HCT116 (cell line): ENCODE measurements around the gene TNRC6C. TPM values are rescaled to one million over a fixed set of nuclear protein-coding genes. Genes with fewer than 3 reads are reported as not detected.

Experiments used
- ATAC-seq: fragments of 200-7000 bp; cut with Tn5 transposase; 2 replicates; pipeline ENCODE4 v1.9.1; 2020; ENCODE audit warnings: mild to moderate bottlenecking, moderate library complexity
- BruUV-seq: library from RNA; stranded (reverse); fragments of 400-500 nt; replicated peaks from 2 replicates; lab custom pipeline; 2021; lab: Mats Ljungman, UMichigan
- CTCF ChIA-PET: fragments of 300-600 bp; sonication (Branson Sonifier 250); formaldehyde crosslinking; loops from one replicate; lab custom pipeline; 2021; ENCODE audit warnings: antibody characterized with exemption; lab: Charles Lee
- POLR2A ChIA-PET: fragments of 300-600, 350-600 bp; sonication (Branson Sonifier 250); formaldehyde crosslinking; loops from one replicate; lab custom pipeline; 2021; ENCODE audit warnings: antibody characterized with exemption; lab: Charles Lee
- RAD21 ChIA-PET, 2 experiments: fragments of 300-600 bp; sonication (Branson Sonifier 250); formaldehyde crosslinking; loops; one replicate each; lab custom pipeline; 2023; ENCODE audit warnings: low total read pairs in 2 of 2; ENCODE audit not compliant: uncharacterized antibody in 2 of 2, unreplicated experiment in 2 of 2, low non-redundant PET in 1 of 2; lab: Charles Lee
- DNase-seq: peaks from one replicate; pipeline ENCODE4 v3.0.0-alpha.2; 2010; ENCODE audit warnings: low read depth, low spot score
- H2AFZ ChIP-seq: fragments of 200-600 bp; shearing (Covaris generic), sonication (generic); 2 replicates; pipeline ENCODE4 v1.6.1; 2017; ENCODE audit warnings: low read depth, mixed run types, mixed read lengths, antibody characterized with exemption, low read length; ENCODE audit not compliant: poor library complexity, severe bottlenecking
- H3K27ac ChIP-seq: 2 replicates; pipeline ENCODE4 v1.5.1; 2012; ENCODE audit warnings: low read depth, low read length
- H3K27me3 ChIP-seq: fragments of 200-600 bp; sonication (generic); 2 replicates; pipeline ENCODE4 v1.6.1; 2016; ENCODE audit warnings: mixed run types, low read length, mixed read lengths; ENCODE audit not compliant: insufficient read depth
- H3K36me3 ChIP-seq, 2 experiments: fragments of 200-500 bp in 1 of 2; fragments of 200-600 bp in 1 of 2; sonication (Bioruptor generic) in 1 of 2; sonication (generic) in 1 of 2; 2 replicates each; pipeline versions ENCODE4 v1.5.1 to v1.6.1; 2014 to 2016; ENCODE audit warnings: low read length in 2 of 2, inconsistent platforms in 1 of 2, mixed read lengths in 1 of 2, mixed run types in 1 of 2; ENCODE audit not compliant: insufficient read depth in 2 of 2, control insufficient read depth in 1 of 2
- H3K4me1 ChIP-seq, 2 experiments: fragments of 200-600 bp in 1 of 2; sonication (generic) in 1 of 2; 2 replicates each; pipeline versions ENCODE4 v1.5.1 to v1.6.1; 2012 to 2017; ENCODE audit warnings: low read length in 2 of 2, inconsistent platforms in 1 of 2, mild to moderate bottlenecking in 1 of 2, mixed read lengths in 1 of 2, mixed run types in 1 of 2, moderate library complexity in 1 of 2; ENCODE audit not compliant: insufficient read depth in 2 of 2, control insufficient read depth in 1 of 2
- H3K4me2 ChIP-seq: fragments of 200-600 bp; sonication (generic); 2 replicates; pipeline ENCODE4 v1.6.1; 2017; ENCODE audit warnings: mixed run types, low read length, mixed read lengths
- H3K4me3 ChIP-seq, 2 experiments: fragments of 200-600 bp in 1 of 2; sonication (generic) in 1 of 2; replicated peaks in 1 of 2; 2 replicates each; pipeline ENCODE4 v1.5.1; 2011 to 2016; ENCODE audit warnings: low read length in 2 of 2, control low read depth in 1 of 2, low read depth in 1 of 2, mild to moderate bottlenecking in 1 of 2, mixed read lengths in 1 of 2, mixed run types in 1 of 2
- H3K79me2 ChIP-seq: fragments of 200-600 bp; sonication (generic); 2 replicates; pipeline ENCODE4 v1.6.1; 2017; ENCODE audit warnings: mild to moderate bottlenecking, mixed run types, low read length, moderate library complexity, mixed read lengths; ENCODE audit not compliant: insufficient read depth
- H3K9ac ChIP-seq: fragments of 200-600 bp; sonication (generic); 2 replicates; pipeline ENCODE4 v1.6.1; 2016; ENCODE audit warnings: low read length, mixed read lengths
- H3K9me2 ChIP-seq: fragments of 200-600 bp; sonication (generic), shearing (Covaris generic); 2 replicates; pipeline ENCODE4 v1.6.1; 2017; ENCODE audit warnings: mixed run types, mild to moderate bottlenecking, moderate library complexity; ENCODE audit not compliant: insufficient read depth
- H3K9me3 ChIP-seq, 2 experiments: fragments of 200-500 bp in 1 of 2; fragments of 200-600 bp in 1 of 2; sonication (Bioruptor generic) in 1 of 2; sonication (generic) in 1 of 2; 2 replicates each; pipeline ENCODE4 v1.6.1; 2014 to 2017; ENCODE audit warnings: low read length in 2 of 2, mixed read lengths in 2 of 2, inconsistent platforms in 1 of 2, low read depth in 1 of 2, mild to moderate bottlenecking in 1 of 2, mixed run types in 1 of 2, moderate library complexity in 1 of 2; ENCODE audit not compliant: control insufficient read depth in 1 of 2, insufficient read depth in 1 of 2
- H4K20me1 ChIP-seq: fragments of 200-600 bp; sonication (generic), shearing (Covaris generic); 2 replicates; pipeline ENCODE4 v1.6.1; 2017; ENCODE audit warnings: mixed run types, mild to moderate bottlenecking, moderate library complexity; ENCODE audit not compliant: insufficient read depth
- POLR2AphosphoS5 ChIP-seq: IDR thresholded peaks from 2 replicates; pipeline ENCODE4 v1.6.1; 2011; ENCODE audit warnings: mild to moderate bottlenecking, low read depth, low read length, moderate library complexity
- RAD21 ChIP-seq: IDR thresholded peaks from 2 replicates; pipeline ENCODE4 v1.6.1; 2012; ENCODE audit warnings: low read depth, mild to moderate bottlenecking
- TCF7L2 ChIP-seq: IDR thresholded peaks from 2 replicates; pipeline ENCODE4 v1.7.0; 2011; ENCODE audit warnings: borderline replicate concordance, inconsistent platforms; ENCODE audit not compliant: insufficient read depth, insufficient read length; ENCODE audit errors: extremely low read depth
- ZBTB33 ChIP-seq: IDR thresholded peaks from 2 replicates; pipeline ENCODE4 v1.6.1; 2011; ENCODE audit warnings: mild to moderate bottlenecking, low read length, moderate library complexity; ENCODE audit not compliant: insufficient replicate concordance; ENCODE audit errors: extremely low read depth
- ZNF274 ChIP-seq: fragments of 200-500 bp; sonication (Bioruptor generic); IDR thresholded peaks from 2 replicates; pipeline ENCODE4 v1.6.1; 2014; ENCODE audit warnings: mild to moderate bottlenecking, low read depth, low read length, inconsistent platforms
- intact Hi-C: fragments of 100-400 bp; cut with micrococcal nuclease; formaldehyde crosslinking; loops from 2 replicates; pipeline ENCODE4 v1.10.0; 2022
- total RNA-seq: library from RNA; stranded (reverse); gene quantifications from one replicate; pipeline ENCODE4 v1.2.1, GENCODE V29; 2021; ENCODE audit not compliant: unreplicated experiment
- TF ChIP-seq, protein P1 (sequence below): IDR thresholded peaks from 2 replicates; pipeline ENCODE4 v1.6.1; 2012; ENCODE audit warnings: low read depth

Gene TNRC6C
- total RNA-seq, 1 experiment from 2014 or later, result 23.4 TPM

- ChIA-PET POLR2A (interaction anchor here (1.2 kb wide), 1 partner anchor 54 kb away, joined by 4 read pairs; the partner anchor contains the start of gene TNRC6C), CTCF (interaction anchor here (0.9 to 2.1 kb wide), 7 partner anchors 9 to 470 kb away, joined by 3 to 20 read pairs (median 6); no protein-coding TSS in a partner anchor), RAD21 (no interaction called here)
- no peak overlapping the region for H3K9ac ChIP-seq
- H3K4me1 ChIP-seq, result no peaks in the 10 kb centered on the region
- H3K79me2 ChIP-seq, result no peaks in the 10 kb centered on the region
- no peak overlapping the region for H3K4me3 ChIP-seq
- no peak overlapping the region for H3K27ac ChIP-seq
- H3K27me3 ChIP-seq, result no peaks in the 10 kb centered on the region
- no peak for DNase-seq
- H3K4me2 ChIP-seq, result no peak overlapping the region
- no peak overlapping the region for H2AFZ ChIP-seq
- no peak for ATAC-seq
- TF ChIP-seq POLR2AphosphoS5, result no peak
- no peak for TF ChIP-seq TCF7L2
- TF ChIP-seq, protein P1, sequence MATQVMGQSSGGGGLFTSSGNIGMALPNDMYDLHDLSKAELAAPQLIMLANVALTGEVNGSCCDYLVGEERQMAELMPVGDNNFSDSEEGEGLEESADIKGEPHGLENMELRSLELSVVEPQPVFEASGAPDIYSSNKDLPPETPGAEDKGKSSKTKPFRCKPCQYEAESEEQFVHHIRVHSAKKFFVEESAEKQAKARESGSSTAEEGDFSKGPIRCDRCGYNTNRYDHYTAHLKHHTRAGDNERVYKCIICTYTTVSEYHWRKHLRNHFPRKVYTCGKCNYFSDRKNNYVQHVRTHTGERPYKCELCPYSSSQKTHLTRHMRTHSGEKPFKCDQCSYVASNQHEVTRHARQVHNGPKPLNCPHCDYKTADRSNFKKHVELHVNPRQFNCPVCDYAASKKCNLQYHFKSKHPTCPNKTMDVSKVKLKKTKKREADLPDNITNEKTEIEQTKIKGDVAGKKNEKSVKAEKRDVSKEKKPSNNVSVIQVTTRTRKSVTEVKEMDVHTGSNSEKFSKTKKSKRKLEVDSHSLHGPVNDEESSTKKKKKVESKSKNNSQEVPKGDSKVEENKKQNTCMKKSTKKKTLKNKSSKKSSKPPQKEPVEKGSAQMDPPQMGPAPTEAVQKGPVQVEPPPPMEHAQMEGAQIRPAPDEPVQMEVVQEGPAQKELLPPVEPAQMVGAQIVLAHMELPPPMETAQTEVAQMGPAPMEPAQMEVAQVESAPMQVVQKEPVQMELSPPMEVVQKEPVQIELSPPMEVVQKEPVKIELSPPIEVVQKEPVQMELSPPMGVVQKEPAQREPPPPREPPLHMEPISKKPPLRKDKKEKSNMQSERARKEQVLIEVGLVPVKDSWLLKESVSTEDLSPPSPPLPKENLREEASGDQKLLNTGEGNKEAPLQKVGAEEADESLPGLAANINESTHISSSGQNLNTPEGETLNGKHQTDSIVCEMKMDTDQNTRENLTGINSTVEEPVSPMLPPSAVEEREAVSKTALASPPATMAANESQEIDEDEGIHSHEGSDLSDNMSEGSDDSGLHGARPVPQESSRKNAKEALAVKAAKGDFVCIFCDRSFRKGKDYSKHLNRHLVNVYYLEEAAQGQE, result no peak
- no peak for TF ChIP-seq ZNF274
- no peak for TF ChIP-seq RAD21
- no peak for TF ChIP-seq ZBTB33
- H3K36me3 ChIP-seq, result no peaks in the 10 kb centered on the region
- intact Hi-C loops, result no loop called here
- BruUV-seq, result no TSS peak
- no peaks in the 10 kb centered on the region for H4K20me1 ChIP-seq
- no peaks in the 10 kb centered on the region for H3K9me2 ChIP-seq
- H3K9me3 ChIP-seq, result no peaks in the 10 kb centered on the region
Measured at GRCh38 chr17:78012428-78012827, 53.9 kb downstream of the TNRC6C start.
